Body of pancreas (tissue), 4 donors: ENCODE results near the gene EID1. TPM values are rescaled to one million over a fixed set of nuclear protein-coding genes. Genes with fewer than 3 reads are reported as not detected.
A peak's percentile ranks its signal among the peaks of the same experiment; 100 is the strongest.

ENCODE experiments used
- ATAC-seq: fragments of 150-250 bp; one replicate; pipeline ENCODE4 v1.9.1; 2016
- DNase-seq, 4 donors: peaks; one replicate each; pipeline ENCODE4 v3.0.0-alpha.2; 2019
- H3K27ac ChIP-seq, 4 donors: fragments of 200-600 bp; sonication (generic); 1 replicate in 3 of 4; 2 replicates in 1 of 4; pipeline versions ENCODE4 v1.5.1 to v1.6.1; 2016 to 2019; ENCODE audit warnings: mild to moderate bottlenecking in 1 of 4, mixed read lengths in 1 of 4, moderate library complexity in 1 of 4
- H3K27me3 ChIP-seq, 2 donors: fragments of 200-600 bp; sonication (generic); one replicate each; pipeline ENCODE4 v1.6.0; 2016; ENCODE audit warnings: mild to moderate bottlenecking in 1 of 2
- H3K36me3 ChIP-seq, 2 donors: fragments of 200-600 bp; sonication (generic); replicated peaks in 1 of 2; 2 replicates each; pipeline ENCODE4 v1.5.1; 2016; ENCODE audit warnings: low read depth in 2 of 2; ENCODE audit not compliant: insufficient read depth in 1 of 2
- H3K4me1 ChIP-seq: fragments of 200-600 bp; sonication (generic); one replicate; pipeline ENCODE4 v1.6.0; 2016
- H3K4me3 ChIP-seq, 2 donors: fragments of 200-600 bp; sonication (generic); 1 replicate in 1 of 2; 2 replicates in 1 of 2; pipeline ENCODE4 v1.5.1; 2016 to 2019
- H3K9me3 ChIP-seq, 3 donors: fragments of 200-600 bp; sonication (generic); 1 replicate in 2 of 3; 2 replicates in 1 of 3; pipeline ENCODE4 v1.5.1; 2016
- POLR2A ChIP-seq, 3 donors: fragments of 450-650 bp; IDR thresholded peaks; one replicate each; pipeline ENCODE4 v1.6.1; 2016; ENCODE audit warnings: antibody characterized with exemption in 3 of 3, mild to moderate bottlenecking in 2 of 3
- WGBS, 2 donors: methylation state at CpG; one replicate each; pipeline ENCODE4 v1.1.5; 2017; 5-methylcytosine and 5-hydroxymethylcytosine counted together
- intact Hi-C: fragments of 100-400 bp; cut with DNase I; formaldehyde crosslinking; loops from one replicate; pipeline ENCODE4 v1.15.1; 2023
- total RNA-seq, 2 donors: library from RNA; depleted of rRNA; stranded (reverse); fragments of >200 nt; gene quantifications; one replicate each; pipeline ENCODE4 v1.1.0, GENCODE V29; 2016
- TF ChIP-seq, protein P1 (sequence below), 7 experiments: fragments of 450-650 bp in 4 of 7; fragments of 200-600 bp in 3 of 7; sonication (generic) in 3 of 7; IDR thresholded peaks; one replicate each; pipeline ENCODE4 v1.5.1; 2016 to 2019; ENCODE audit warnings: antibody characterized with exemption in 7 of 7

Gene EID1
- total RNA-seq, 2 donors from 2014 or later, result 60.0 to 182 TPM

DNA sequence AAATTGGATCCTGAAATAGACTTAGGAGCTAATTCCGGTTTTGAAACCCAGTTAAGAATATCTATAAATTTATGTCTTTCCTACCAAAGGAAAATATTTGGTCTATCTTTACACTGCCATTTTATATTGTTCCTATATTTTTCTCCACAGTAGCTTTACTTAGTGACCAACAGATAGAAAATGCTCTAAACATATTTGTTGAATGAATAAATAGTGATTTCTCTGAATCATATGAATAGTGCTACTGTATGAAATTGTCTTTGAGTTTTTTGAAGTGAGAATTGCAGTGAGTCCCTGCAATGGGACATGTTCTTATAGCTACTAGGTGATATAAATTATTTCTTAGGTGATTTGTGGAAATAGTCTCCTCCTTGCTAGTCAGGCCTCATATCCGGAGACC, 18.5 kb upstream of the EID1 start:
- H3K4me1 ChIP-seq, result peaks cover 9% of the 10 kb centered on the region
- H3K27ac ChIP-seq, result no peak overlapping the region
- intact Hi-C loops, result loop anchor here (10.0 kb wide), 2 partner anchors 495 to 565 kb away; partner anchors contain the start of gene FGF7
- 72 to 75% methylated on average over 2 of the region's 2 CpGs for WGBS, 2 donors
- no peak for DNase-seq
- H3K9me3 ChIP-seq, result no peaks in the 10 kb centered on the region
- TF ChIP-seq POLR2A (IDR thresholded peaks at IDR 0.05), result no peak
- no peaks in the 10 kb centered on the region for H3K27me3 ChIP-seq
- no peak for ATAC-seq
- H3K36me3 ChIP-seq, result no peaks in the 10 kb centered on the region
- no peak overlapping the region for H3K4me3 ChIP-seq

DNA sequence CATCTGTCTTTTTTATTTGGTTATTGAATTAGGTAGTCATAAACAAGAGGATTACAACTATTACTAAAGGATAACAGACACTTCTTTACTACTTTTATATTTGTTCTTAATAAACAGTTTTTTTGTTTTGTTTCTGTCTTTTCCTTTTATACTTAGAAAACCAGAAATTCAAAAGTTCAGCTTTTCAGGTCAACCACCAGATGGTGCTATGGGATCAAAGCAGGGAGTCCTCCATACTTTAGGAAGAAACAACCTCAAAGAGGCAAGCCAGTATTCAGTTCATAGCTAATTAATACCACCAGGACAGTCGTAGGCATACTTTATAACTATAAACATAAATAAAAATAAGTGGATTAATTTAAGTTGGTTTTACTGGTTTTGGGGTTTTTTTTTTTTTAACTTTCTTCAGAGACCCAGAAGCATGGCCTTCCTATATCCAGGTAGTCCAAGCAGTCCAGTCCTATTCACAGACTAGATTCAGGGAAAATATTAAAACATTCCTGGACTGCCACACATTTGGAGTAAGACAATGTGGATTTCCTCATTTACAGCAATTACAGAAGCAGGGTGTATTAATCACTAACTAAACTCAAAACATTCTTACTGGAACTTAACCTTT, 16.0 kb upstream of the EID1 start:
- peak; percentile 58 for ATAC-seq
- WGBS, 2 donors, result 4 to 7% methylated on average over 1 of the region's 1 CpG
- no peaks in the 10 kb centered on the region for H3K27me3 ChIP-seq

DNA sequence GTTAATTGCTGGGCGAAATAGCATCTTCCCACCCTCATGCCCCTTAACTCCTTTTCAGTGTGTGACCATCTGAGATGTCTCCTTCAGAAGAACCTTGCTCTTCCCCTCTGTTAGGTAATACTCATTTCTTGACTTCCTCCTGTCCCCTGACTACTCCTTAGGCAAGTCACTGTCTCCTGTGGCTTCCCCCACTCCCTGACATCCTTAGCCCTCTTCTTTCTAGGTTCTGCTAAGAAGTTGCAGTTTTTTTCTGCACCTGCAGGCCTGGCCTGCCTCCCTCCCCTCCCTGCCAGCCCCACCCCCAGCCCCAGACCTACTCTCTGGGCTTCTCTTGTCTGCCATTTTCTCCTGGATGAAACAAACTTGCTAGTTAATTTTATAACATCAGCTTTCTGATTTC, 15.2 kb upstream of the EID1 start:
- no peak for ATAC-seq
- no peaks in the 10 kb centered on the region for H3K36me3 ChIP-seq
- intact Hi-C loops, result loop anchor here (5.0 kb wide), 1 partner anchor 1280 kb away; no protein-coding TSS in a partner anchor

More for the DNA sequence above, 16.0 kb upstream of the EID1 start:
- Histone ChIP-seq H3K36me3 (no peaks in the 10 kb centered on the region), H3K4me3 (no peak overlapping the region), H3K4me1 (peaks cover 12% of the 10 kb centered on the region), H3K27ac (no peak overlapping the region), H3K9me3 (no peaks in the 10 kb centered on the region)
- no peak for TF ChIP-seq POLR2A (IDR thresholded peaks at IDR 0.05)
- TF ChIP-seq, protein P1, sequence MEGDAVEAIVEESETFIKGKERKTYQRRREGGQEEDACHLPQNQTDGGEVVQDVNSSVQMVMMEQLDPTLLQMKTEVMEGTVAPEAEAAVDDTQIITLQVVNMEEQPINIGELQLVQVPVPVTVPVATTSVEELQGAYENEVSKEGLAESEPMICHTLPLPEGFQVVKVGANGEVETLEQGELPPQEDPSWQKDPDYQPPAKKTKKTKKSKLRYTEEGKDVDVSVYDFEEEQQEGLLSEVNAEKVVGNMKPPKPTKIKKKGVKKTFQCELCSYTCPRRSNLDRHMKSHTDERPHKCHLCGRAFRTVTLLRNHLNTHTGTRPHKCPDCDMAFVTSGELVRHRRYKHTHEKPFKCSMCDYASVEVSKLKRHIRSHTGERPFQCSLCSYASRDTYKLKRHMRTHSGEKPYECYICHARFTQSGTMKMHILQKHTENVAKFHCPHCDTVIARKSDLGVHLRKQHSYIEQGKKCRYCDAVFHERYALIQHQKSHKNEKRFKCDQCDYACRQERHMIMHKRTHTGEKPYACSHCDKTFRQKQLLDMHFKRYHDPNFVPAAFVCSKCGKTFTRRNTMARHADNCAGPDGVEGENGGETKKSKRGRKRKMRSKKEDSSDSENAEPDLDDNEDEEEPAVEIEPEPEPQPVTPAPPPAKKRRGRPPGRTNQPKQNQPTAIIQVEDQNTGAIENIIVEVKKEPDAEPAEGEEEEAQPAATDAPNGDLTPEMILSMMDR (IDR thresholded peaks at IDR 0.05), result peak; percentile 71 to 91 (median 83)
- peak in 2 of 4 donors; percentile 17 to 25 for DNase-seq
- intact Hi-C loops, result loop anchor here (5.0 kb wide), 1 partner anchor 1280 kb away; no protein-coding TSS in a partner anchor

DNA sequence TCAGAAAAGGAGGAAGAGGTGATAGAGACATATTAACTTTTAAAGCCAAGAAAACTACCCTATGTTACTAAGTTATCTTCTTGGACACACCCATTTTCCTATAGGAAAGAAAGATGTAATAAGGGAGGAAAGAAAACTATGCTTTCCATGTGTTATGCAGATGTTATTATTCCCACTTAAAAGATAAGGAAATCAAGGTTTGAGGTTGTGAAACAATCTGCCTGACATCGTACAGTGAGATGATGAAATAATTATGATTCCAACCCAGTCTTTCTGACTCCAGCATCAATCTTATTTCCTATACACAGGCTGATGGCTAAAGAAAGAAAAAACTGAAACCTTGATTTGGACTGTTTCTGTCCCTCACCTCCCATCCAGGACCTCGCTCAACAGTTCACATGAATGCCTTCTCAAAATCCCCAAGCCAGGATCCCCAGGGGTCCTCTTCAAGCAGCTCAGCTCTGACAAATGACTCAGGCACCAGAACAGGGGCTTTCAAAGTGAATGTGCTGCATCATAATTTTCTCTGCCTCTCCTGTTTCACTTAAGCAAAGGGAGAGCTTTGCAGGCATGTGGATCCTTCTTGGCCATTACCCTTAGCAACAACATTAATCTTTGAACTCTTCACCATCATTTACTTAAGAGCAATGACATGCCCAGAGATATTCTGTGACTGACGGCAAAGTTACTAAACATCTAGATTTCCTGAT, 12.4 kb upstream of the EID1 start:
- Histone ChIP-seq H3K4me3 (no peak overlapping the region), H3K4me1 (peaks cover 12% of the 10 kb centered on the region), H3K9me3 (no peaks in the 10 kb centered on the region), H3K27me3 (no peaks in the 10 kb centered on the region), H3K27ac (no peak overlapping the region), H3K36me3 (no peaks in the 10 kb centered on the region)
- DNase-seq (no peak), ATAC-seq (peak; percentile 33)
- intact Hi-C loops, result no loop called here
- WGBS, 2 donors, result 39 to 47% methylated on average over 3 of the region's 3 CpGs
- TF ChIP-seq, protein P1 (IDR thresholded peaks at IDR 0.05), result no peak
- TF ChIP-seq POLR2A (IDR thresholded peaks at IDR 0.05), result no peak

More for the DNA sequence above, 15.2 kb upstream of the EID1 start:
- no peaks in the 10 kb centered on the region for H3K9me3 ChIP-seq
- TF ChIP-seq, protein P1 (IDR thresholded peaks at IDR 0.05), result no peak
- no peak for TF ChIP-seq POLR2A (IDR thresholded peaks at IDR 0.05)
- no peaks in the 10 kb centered on the region for H3K27me3 ChIP-seq
- no peak overlapping the region for H3K4me3 ChIP-seq
- H3K4me1 ChIP-seq, result peaks cover 12% of the 10 kb centered on the region
- DNase-seq, result no peak
- H3K27ac ChIP-seq, result no peak overlapping the region
- 82 to 85% methylated on average over 1 of the region's 1 CpG for WGBS, 2 donors

DNA sequence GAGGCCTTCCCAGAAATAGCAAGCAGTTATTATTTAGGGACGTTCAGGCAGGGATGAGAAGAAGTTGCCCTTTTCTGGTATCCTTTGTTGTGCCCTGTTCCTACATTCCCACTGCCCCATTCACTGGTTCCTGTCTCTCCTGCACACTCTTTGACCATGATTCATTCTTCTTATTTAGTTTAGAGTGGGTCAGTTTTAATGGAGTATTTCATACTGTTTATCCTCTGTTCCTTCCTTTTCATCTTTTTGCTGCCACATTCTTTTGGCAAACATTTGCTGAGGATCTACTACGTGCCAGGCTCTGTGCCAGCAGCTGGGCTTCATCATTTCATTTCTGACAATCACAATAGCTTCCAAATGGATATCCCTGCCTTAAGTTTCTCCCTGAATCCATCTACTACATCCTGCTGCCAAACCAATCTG, 11.8 kb upstream of the EID1 start:
- no peak for TF ChIP-seq POLR2A (IDR thresholded peaks at IDR 0.05)
- TF ChIP-seq, protein P1 (IDR thresholded peaks at IDR 0.05), result no peak
- ATAC-seq, result no peak
- WGBS, 2 donors, result 57 to 67% methylated on average over 2 of the region's 2 CpGs
- Histone ChIP-seq H3K4me3 (no peak overlapping the region), H3K27ac (no peak overlapping the region), H3K36me3 (no peaks in the 10 kb centered on the region), H3K4me1 (peaks cover 12% of the 10 kb centered on the region), H3K27me3 (no peaks in the 10 kb centered on the region), H3K9me3 (no peaks in the 10 kb centered on the region)
- DNase-seq, result no peak
- intact Hi-C loops, result no loop called here
